Hematopoietic multipotent progenitor cell treated with erythropoietin and hydrocortisone succinate and interleukin-3 and kit ligand, for 6 days (in vitro differentiated cells): ENCODE data around the gene GPR158.
"Not testable (repeated sequence)": the region's sequence is repeated elsewhere in the genome, so short reads cannot be mapped to it uniquely, and the experiment has no call there.

Source experiments
- DNase-seq: peaks from one replicate; pipeline ENCODE4 v3.0.0-alpha.2; 2015

GPR158 gene

DNA sequence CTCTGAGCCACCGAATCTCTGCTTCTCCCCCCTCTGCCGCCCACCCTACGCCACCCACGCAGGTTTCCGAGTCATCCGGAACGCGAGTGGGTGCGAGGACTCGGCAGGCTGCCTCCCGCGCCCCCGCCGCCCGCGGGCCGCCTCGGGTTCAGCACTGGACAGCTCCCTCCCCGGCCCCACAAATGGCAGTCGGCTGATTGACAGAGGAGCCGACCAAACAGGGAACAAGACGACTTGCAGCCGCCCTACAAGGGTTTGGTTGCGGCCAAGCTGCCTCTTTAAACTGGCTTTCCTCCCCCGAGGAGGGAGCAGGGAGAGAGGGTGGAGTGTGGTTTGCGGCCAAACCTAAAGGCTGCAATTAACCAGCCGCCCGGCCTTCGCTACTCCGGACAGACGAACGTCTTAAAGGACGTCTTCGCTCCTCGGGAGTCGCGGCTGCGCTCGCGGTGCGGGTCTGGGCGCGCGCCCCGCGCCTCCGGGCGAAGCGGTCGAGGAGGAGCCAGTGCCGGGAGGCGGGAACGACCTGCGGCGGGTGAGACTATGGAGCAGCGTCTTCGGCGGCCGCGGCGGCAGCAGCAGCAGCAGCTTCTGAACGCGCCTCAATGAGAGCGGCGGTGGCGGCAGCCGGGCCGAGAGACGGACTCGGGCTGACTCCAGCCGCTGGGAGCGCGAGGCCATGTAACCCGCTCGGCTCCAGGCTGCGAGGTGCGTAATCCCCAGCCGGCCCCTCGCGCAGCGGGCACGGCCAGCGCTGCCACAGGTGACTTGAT, at the start of gene GPR158:
GPR158 (plus strand) TSS at position 541 of the 770 bp plus-strand sequence. CDS start 420 bp downstream, outside the sequence.
- peak; percentile 88 for DNase-seq

DNA sequence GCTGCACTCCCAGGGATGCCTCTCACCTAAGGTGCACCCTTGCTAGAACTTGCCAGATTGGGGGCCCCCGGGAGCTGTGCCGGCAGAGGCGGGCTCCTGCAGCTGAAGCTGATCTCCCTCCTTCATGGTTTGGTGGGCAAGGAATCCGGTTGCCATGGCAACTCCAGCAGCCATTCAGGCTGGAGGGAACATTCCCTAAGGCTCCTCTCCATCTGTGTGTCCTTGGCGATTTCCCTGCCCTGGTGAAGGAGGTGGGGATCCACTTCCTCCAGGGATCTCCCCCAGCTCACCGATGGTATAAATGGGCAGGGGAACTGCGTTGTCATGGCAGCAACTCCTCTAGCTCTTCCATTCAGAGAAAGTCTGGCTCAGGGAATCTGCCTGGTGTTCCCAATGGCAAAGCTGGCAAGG, 49.6 kb upstream of the GPR158 start:
- no peak for DNase-seq

DNA sequence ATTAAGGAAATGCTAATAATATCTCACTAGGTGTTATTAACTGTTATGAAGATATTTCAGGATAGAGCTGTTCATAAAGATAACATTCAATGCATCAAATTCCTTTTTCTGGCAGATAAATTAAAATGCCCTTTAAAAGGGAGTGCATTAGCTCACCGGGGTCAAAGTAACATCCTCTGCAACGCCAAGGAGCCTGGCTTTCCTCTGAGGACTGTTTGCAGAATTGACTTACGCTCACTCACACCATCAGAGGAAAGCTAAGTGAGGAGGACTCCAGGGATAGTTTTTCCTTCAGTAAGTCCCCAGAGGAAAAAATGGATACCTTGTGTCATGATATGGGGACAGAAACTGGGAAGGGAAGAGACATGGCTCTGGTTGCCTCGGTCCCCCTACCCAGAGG, 45.2 kb upstream of the GPR158 start:
- no peak for DNase-seq

DNA sequence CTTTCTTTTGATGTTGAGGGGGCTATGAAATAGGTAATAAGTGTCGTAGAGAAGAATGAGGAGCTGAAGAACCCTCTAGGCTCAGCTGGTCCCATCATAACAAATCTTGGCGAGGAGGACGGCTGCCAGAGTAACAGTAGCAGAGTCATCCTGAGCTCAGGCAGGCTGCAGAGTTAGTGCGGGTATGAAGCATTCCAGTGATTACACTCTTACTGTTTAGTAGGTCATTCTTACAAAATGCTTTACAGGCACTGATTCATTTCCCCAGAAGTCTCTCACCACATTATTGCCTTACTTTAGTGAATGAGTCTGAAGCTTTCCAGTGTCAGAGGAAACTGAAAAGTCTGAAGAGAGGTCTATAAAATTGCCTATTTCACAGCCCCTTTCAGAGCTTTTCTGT, 43.9 kb upstream of the GPR158 start:
- no peak for DNase-seq

DNA sequence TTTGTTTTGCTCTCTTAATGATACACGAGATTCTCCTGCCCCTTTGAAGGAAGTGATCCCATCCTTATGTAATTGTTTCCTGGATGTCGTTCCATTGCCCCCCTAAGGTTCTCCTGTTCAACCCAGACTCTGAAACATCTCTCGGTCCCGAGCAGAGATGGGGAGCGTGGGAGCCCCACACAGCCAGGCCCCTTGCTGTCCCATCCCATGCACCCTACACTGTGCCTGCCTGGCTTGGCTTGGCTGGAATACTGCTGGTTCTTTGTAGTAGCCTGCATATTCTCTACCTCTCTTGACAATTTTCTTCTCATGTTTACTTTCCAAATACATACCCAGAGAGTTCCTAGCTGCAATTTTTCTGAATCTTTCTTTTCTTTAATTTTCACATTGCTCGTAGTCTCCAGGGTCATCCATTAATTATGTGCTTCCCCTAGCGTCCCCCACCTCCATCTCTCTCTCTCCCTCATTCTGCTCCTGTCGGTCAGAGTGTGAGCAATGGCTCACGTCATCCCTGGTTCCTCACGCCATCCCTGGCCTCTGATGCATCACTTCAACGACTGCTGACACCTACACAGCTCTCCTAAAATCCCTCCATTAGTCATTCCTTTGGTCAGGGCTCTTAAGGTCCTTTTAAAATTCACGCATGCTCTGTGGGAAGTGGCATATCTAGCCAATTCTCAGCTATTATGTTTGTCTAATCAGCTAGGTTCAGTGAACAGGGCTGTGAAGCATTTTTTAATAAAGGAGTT, 32.5 kb upstream of the GPR158 start:
- DNase-seq, result no peak

GRCh38 chr10:25157650-25158049, 17.2 kb upstream of the GPR158 start:
- DNase-seq, result no peak

GRCh38 chr10:25159591-25159990, 15.2 kb upstream of the GPR158 start:
- DNase-seq, result no peak

DNA sequence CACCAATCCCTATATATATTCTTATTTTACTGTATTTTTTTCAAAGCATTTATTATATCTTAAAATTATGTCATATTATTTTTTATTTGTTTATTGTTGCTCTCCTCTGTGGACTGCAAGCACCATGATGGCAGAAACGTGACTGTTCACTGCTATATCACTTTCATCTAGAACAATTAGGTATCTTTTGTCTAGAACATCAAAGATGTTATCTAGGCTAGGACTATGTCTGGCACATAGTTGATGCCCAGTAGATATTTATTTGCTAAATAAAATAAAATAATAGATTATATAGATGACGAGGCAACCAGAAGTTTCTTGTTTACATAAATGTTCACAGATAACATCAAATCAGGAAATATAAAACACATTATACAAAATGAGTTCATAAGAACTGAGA, 12.4 kb upstream of the GPR158 start:
- DNase-seq, result no peak

DNA sequence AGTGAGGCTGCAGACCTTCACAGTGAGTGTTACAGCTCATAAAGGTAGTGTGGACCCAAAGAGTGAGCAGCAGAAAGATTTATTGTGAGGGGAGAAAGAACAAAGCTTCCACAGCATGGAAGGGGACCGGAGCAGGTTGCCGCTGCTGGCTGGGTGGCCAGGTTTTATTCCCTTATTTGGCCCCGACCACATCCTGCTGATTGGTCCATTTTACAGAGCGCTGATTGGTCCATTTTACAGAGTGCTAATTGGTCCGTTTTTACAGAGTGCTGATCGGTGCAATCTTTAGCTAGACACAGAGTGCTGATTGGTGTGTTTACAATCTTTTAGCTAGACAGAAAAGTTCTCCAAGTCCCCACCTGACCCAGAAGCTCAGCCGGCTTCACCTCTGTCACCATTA, 11.3 kb upstream of the GPR158 start:
- not testable (repeated sequence) for DNase-seq

DNA sequence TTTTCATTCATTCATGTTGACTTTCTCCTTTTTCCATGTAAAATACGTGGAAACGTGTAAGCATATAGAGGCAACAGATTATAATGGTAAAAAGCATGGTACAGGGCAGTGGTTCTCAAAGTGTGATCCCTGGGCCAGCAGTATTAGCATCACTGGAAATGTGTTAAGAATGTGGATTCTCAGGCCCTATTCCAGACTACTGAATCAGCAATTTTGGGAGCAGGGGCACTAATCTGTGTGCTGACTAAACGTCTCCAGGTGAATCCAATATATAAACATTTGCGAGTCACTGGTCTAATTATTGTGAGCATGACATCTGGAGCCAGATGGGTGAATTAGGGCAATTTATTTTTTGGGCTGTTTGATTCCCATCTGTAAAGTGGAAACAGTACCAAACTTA, 5.1 kb upstream of the GPR158 start:
- no peak for DNase-seq

- no peak for DNase-seq
Measured at GRCh38 chr10:25170627-25171026, 4.2 kb upstream of the GPR158 start.

GRCh38 chr10:25175527-25176420, 973 bp downstream of the GPR158 start:
- no peak for DNase-seq

GRCh38 chr10:25176421-25176968, 1.7 kb downstream of the GPR158 start:
- no peak for DNase-seq

DNA sequence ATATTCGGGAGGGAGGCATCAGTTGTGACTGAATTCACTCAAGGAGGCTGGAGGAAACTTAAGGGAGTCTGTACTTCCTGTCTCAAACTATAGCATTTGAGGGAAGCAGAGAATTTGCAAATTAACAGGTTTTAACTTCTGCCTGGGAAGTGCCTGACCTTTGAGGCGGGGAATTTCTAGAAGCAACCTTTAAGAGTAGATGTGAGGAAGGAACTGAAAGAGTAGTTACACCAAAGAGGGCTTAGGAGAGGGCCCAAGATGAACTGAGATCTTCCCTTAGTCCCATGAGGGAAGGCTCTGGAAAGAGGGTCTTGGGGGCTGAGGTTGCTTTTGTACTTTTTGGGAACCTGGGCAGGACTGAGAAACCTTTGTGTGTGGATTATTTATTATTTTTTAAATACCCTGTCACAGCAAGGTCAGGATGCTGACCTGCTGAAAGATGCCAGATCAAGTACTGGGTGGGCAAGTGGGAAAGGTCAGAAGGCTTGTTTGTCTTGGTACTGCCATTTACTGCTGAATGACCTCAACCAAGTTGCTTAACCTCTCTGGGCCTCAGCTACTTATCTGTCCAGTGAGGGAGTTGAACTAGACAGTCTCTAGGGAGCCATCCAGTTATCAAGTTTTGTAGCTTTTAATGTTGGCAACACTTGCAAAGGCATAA, 2.4 kb downstream of the GPR158 start:
- no peak for DNase-seq

DNA sequence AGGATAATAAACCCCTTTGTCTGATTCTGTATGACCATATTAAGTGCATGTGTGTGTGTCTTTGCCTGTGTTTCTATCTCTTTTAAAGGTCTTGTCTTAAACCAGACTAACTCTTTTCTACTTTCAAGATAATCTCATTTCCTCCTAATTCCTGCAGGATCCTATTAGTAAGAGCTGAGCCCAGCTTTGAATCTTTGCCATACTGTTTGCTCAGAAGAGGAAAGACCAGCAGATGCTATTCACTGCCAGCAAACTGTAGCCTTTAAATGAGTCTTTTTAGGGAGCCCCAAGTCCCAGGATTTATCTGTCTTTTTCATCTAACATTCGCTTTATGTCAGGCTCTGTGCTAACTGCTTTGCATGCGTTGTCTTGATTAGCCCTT, 2.9 kb downstream of the GPR158 start:
- no peak for DNase-seq

DNA sequence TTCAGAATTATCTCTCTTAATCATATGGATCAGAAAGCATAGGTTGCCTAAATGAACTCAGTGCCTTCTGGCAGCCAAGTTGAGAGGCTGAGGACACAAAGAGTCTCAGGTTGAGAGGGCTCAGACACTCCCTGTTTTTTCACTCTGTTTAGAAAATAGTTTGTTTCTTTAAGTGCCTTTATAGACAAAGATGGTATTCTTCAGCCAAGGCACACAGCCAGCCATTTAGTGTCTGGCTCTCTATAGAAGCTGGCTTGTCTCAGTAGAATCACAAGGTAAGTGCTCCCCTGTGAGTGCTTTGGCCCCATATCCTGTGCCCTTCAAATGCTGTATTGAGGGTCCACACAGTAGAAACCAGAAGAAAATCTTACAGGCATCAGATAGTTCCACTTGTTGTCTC, 3.6 kb downstream of the GPR158 start:
- DNase-seq, result no peak

DNA sequence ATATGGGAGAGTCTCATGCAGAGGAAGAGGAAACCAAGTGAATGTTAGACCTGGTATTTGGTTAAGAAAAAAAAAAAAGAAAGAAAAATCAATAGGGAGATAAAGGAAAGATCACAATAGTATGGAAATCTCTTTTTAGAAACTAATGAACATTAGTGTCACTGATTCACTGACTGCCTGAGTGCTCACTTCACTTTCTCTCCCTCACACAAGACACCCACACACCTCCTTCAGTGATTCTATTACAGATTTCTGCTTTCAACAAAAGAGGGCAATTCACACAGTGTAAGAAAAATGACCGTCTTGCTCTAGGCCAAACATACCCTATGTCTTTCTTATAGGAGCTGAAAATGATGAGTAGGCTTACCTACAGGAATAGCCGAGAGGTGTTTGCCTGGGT, 6.0 kb downstream of the GPR158 start:
- no peak for DNase-seq

GRCh38 chr10:25182636-25183035, 7.8 kb downstream of the GPR158 start:
- DNase-seq, result no peak

DNA sequence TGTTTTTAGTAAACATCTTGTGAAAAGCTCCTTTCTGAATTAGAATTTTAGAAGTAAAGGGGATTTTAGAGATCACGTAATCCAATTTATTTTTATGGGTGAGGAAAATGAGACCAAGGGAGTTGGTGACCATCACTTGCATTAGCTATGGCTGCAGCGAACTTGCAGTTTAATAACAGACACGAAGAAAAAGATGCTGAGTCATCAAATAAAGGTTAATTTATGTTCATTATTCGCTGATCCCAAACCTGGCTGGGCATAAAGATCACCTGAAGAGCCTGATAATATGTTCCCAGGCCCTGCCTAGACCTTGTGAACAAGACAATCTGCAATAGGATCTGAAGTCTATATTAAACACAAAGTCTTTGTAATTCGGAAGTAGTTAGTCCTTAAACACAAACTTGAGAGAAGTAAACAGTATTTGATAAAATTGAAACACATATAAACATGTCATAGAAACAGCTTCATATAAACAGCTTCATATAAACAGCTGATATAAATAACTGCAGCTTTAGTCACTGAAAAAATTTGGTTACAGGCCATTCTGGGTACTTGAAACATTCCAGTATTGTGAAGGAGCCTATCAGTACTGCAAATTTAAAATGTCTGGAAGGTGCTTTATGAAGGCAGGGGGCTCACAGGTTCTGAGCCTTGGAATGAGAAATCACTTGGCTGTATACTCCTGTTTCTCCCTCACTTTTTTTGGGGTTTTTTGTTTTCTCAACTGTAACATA, 16.5 kb downstream of the GPR158 start:
- no peak for DNase-seq

GRCh38 chr10:25198151-25198550, 23.4 kb downstream of the GPR158 start:
- DNase-seq, result no peak

GRCh38 chr10:25206693-25207414, 32.1 kb downstream of the GPR158 start:
- no peak for DNase-seq
